Nephron progenitor cell (in vitro differentiated cells): Measurements from ENCODE around the gene ANKRD31.

Experiments used
- DNase-seq: peaks from one replicate; pipeline ENCODE4 v3.0.0; 2021
- H3K27ac Mint-ChIP-seq: 2 replicates; pipeline ENCODE4 v1.8.0; 2021; ENCODE audit warnings: mild to moderate bottlenecking, moderate library complexity, mixed read lengths
- H3K27me3 Mint-ChIP-seq: 2 replicates; pipeline ENCODE4 v1.8.0; 2021; ENCODE audit warnings: mild to moderate bottlenecking, low read depth, mixed read lengths; ENCODE audit not compliant: poor library complexity
- H3K36me3 Mint-ChIP-seq: 2 replicates; pipeline ENCODE4 v1.8.0; 2021; ENCODE audit warnings: low read depth, mixed read lengths
- H3K4me1 Mint-ChIP-seq: 2 replicates; pipeline ENCODE4 v1.8.0; 2021; ENCODE audit warnings: mixed read lengths
- H3K4me3 Mint-ChIP-seq: 2 replicates; pipeline ENCODE4 v1.8.0; 2021; ENCODE audit warnings: mild to moderate bottlenecking, moderate library complexity, mixed read lengths
- H3K9me3 Mint-ChIP-seq: 2 replicates; pipeline ENCODE4 v1.8.0; 2021; ENCODE audit warnings: mild to moderate bottlenecking, moderate library complexity, mixed read lengths
- TF ChIP-seq, protein P1 (sequence below): fragments of 200-600 bp; sonication (generic); IDR thresholded peaks from 2 replicates; pipeline ENCODE4 v1.5.0; 2021; ENCODE audit warnings: antibody characterized with exemption

The ANKRD31 gene

DNA sequence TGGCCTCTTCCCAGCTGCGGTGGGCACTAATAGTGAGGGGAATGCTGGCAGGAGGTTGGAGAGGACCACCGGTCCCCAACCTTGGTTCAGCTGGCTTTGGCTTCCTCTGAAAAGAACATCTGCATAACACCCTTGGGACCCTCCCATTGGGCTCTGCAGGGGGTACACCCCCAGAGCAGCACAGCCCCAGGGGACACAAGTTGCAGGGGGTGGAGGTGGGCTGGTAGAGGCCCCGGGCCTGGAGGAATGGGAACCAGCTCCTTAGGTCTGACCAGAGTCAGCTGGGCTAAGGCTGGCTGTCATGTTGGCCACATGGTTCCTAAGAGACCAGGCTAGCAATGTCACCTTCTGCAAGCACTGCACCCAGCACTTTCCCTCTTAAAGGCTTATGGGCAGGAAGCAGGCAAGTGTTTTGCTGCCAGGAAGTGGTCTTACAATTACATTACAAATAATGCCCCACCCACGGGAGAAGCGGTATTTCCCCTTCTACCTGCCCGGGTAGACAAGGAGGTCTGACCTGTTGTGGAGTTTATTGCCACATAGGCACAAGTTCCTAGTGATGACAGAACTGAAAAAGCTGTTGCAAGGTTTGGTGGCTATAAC lies 202.4 kb downstream of the ANKRD31 start:
- H3K4me1 Mint-ChIP-seq = peaks cover 11% of the 10 kb centered on the region
- no peaks in the 10 kb centered on the region for H3K27me3 Mint-ChIP-seq
- H3K9me3 Mint-ChIP-seq = no peaks in the 10 kb centered on the region
- no peak overlapping the region for H3K4me3 Mint-ChIP-seq
- no peaks in the 10 kb centered on the region for H3K36me3 Mint-ChIP-seq
- DNase-seq = no peak
- H3K27ac Mint-ChIP-seq = no peak overlapping the region
- TF ChIP-seq, protein P1, sequence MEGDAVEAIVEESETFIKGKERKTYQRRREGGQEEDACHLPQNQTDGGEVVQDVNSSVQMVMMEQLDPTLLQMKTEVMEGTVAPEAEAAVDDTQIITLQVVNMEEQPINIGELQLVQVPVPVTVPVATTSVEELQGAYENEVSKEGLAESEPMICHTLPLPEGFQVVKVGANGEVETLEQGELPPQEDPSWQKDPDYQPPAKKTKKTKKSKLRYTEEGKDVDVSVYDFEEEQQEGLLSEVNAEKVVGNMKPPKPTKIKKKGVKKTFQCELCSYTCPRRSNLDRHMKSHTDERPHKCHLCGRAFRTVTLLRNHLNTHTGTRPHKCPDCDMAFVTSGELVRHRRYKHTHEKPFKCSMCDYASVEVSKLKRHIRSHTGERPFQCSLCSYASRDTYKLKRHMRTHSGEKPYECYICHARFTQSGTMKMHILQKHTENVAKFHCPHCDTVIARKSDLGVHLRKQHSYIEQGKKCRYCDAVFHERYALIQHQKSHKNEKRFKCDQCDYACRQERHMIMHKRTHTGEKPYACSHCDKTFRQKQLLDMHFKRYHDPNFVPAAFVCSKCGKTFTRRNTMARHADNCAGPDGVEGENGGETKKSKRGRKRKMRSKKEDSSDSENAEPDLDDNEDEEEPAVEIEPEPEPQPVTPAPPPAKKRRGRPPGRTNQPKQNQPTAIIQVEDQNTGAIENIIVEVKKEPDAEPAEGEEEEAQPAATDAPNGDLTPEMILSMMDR = no peak

DNA sequence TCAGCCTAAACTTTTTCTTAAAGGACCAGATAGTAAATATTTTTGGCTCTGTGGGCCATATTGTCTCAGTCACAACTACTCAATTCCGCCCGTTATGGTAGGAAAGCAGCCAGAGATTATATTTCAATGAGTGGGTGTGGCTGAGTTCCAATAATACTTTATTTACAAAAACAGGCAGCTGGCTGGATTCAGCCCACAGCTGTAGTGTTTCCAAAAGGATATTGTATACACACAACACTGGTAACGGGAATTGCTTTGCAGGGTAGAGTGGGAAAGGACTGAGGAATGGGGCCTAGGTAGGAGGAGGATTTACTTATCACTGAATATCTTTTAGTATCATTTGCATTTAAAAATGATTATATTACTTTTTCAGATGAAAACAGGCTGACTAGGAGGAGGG lies 205.3 kb downstream of the ANKRD31 start:
- H3K9me3 Mint-ChIP-seq = no peaks in the 10 kb centered on the region
- H3K4me1 Mint-ChIP-seq = peaks cover 6% of the 10 kb centered on the region
- H3K4me3 Mint-ChIP-seq = no peak overlapping the region
- TF ChIP-seq, protein P1 = no peak
- peaks cover 3% of the 10 kb centered on the region for H3K27me3 Mint-ChIP-seq
- no peak for DNase-seq
- H3K27ac Mint-ChIP-seq = no peak overlapping the region
- no peaks in the 10 kb centered on the region for H3K36me3 Mint-ChIP-seq

DNA sequence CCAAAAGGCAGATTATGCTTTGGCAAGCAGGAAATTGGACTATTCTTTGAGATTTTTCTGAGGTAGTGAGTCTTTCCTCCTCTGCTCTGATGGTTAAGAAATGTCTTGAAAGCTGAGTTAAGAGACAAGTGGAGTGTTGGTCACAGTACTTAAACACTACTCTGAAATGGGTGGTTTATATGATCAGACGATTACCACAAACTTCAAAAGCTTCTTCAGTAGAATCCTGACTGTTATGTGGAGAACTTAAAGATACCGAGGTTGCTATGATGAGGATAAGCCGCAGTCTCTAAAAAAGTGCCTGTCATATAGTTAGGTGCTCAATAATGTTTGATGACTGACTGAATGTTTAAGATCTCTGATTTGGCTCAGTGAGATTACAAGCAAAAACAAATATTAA lies 208.6 kb downstream of the ANKRD31 start:
- no peak for DNase-seq
- H3K27ac Mint-ChIP-seq = no peak overlapping the region
- H3K27me3 Mint-ChIP-seq = peaks cover 3% of the 10 kb centered on the region
- H3K4me1 Mint-ChIP-seq = peaks cover 2% of the 10 kb centered on the region
- H3K36me3 Mint-ChIP-seq = no peaks in the 10 kb centered on the region
- H3K9me3 Mint-ChIP-seq = no peaks in the 10 kb centered on the region
- no peak overlapping the region for H3K4me3 Mint-ChIP-seq
- TF ChIP-seq, protein P1 = no peak

DNA sequence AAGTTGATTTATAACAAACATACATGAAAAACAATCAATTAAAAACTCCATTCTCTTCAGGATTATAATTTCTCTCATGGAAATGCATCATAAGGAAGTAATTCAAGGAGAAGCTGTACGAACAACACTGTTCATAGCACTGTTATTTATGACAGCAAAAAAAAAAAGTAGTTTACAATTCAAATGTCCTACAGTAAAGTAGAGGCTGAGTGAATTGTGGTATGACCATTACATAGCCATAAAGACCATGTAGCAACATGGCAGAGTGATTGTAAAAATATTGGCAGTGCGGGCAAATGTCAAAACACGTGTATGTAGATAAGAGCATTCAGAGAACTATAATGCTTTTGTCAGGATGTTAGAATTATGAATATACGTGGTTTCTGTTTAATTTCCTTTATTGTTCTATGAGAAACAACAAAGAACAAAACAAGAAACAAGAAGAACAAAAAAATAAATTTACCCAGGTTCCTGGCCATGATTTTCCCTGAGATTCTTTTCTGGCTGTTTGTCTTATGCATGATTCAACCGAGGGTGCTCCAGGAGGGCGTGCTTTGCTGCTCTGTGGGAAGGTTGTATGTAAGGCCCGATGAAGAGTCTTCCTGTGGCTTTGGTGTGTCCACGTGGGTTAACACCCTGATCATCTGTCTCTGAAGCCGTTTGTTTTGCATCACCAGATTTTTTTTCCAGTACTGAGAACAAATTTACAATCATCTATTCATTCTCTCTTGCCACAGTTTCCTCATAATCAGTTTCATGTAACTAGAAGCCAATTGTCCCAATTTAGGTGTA lies 213.1 kb downstream of the ANKRD31 start:
- H3K9me3 Mint-ChIP-seq = no peaks in the 10 kb centered on the region
- H3K27ac Mint-ChIP-seq = no peak overlapping the region
- DNase-seq = no peak
- no peaks in the 10 kb centered on the region for H3K36me3 Mint-ChIP-seq
- peaks cover 3% of the 10 kb centered on the region for H3K27me3 Mint-ChIP-seq
- peaks cover 2% of the 10 kb centered on the region for H3K4me1 Mint-ChIP-seq
- no peak overlapping the region for H3K4me3 Mint-ChIP-seq
- TF ChIP-seq, protein P1 = no peak

DNA sequence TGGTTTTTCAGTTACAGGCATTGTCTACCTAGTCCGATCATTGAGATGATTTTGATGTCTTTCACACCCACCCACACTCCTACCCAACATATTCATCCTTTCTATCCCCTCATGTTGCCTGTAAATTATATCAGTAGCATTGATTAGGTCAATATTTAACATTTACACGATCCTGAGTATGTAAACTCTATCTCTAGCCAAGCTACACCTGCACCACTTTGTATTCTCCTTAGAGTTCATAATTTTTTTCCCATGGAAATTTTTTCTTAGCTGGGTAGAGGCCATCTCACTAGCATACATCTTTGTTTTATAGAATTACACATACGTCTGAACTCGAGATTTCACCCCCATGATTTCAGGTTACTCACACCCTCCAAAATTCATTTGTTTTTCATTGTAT lies 214.9 kb downstream of the ANKRD31 start:
- peak overlapping the region; percentile 29 for H3K27ac Mint-ChIP-seq
- H3K9me3 Mint-ChIP-seq = no peaks in the 10 kb centered on the region
- no peak overlapping the region for H3K4me3 Mint-ChIP-seq
- no peak for DNase-seq
- peaks cover 4% of the 10 kb centered on the region for H3K4me1 Mint-ChIP-seq
- H3K27me3 Mint-ChIP-seq = no peaks in the 10 kb centered on the region
- H3K36me3 Mint-ChIP-seq = no peaks in the 10 kb centered on the region
- TF ChIP-seq, protein P1 = no peak

DNA sequence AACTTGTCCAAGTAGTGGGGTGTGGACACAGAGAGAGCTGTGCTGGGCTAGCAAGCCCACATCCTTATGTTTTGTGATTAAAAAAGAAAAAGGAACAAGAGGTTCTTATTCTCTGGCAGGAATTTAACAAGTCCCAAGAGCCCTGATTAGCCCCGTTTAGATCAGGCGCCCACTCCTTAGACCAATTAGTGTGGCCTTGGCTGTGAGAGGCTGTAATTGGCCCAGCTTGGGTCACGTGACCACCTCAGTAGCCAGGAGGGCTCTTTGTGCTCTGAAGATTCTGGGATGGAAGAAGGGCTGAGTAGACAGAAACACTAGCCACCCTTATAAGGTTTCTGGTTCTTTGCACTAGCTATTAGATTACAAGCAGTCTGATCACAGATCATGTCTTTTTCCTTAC lies 215.5 kb downstream of the ANKRD31 start:
- Mint-ChIP-seq H3K4me1 (peaks cover 4% of the 10 kb centered on the region), H3K9me3 (no peaks in the 10 kb centered on the region), H3K36me3 (no peaks in the 10 kb centered on the region), H3K27ac (no peak overlapping the region), H3K4me3 (no peak overlapping the region), H3K27me3 (no peaks in the 10 kb centered on the region)
- TF ChIP-seq, protein P1 = no peak
- no peak for DNase-seq
